Endothelial cell of umbilical vein (primary cell): ENCODE measurements around the gene TFRC. TPM values are rescaled to one million over a fixed set of nuclear protein-coding genes. Genes with fewer than 3 reads are reported as not detected.
"Not testable (repeated sequence)": the region's sequence is repeated elsewhere in the genome, so short reads cannot be mapped to it uniquely, and the experiment has no call there.

Source experiments
- BruUV-seq: library from RNA; stranded (reverse); fragments of 400-500 nt; replicated peaks from 2 replicates; lab custom pipeline; 2021; lab: Mats Ljungman, UMichigan
- CTCF ChIA-PET: fragments of 300-600, 350-600 bp; sonication (Branson Sonifier 250); formaldehyde crosslinking; loops from one replicate; lab custom pipeline; 2021; ENCODE audit warnings: antibody characterized with exemption, inconsistent platforms; lab: Charles Lee
- POLR2A ChIA-PET: fragments of 300-600, 350-600 bp; sonication (Branson Sonifier 250); formaldehyde crosslinking; loops from one replicate; lab custom pipeline; 2021; ENCODE audit warnings: antibody characterized with exemption, inconsistent platforms; lab: Charles Lee
- DNase-seq: peaks from one replicate; pipeline ENCODE4 v3.0.0-alpha.2; 2011; ENCODE audit warnings: low read depth, low spot score
- FAIRE-seq: peaks from 2 replicates; lab custom pipeline; 2011; peaks lifted over from hg19 to GRCh38; lab: Jason Lieb, UNC
- H2AFZ ChIP-seq: 2 replicates; pipeline ENCODE4 v1.6.0; 2012; ENCODE audit warnings: low read depth, low read length, control low read depth, inconsistent platforms
- H3K27ac ChIP-seq: 2 replicates; pipeline ENCODE4 v1.5.1; 2011; ENCODE audit warnings: low read depth, mild to moderate bottlenecking, control low read depth, low read length, moderate library complexity; ENCODE audit not compliant: insufficient read depth
- H3K27me3 ChIP-seq, 2 experiments: 2 replicates each; pipeline versions ENCODE4 v1.6.0 to v1.6.1; 2011; ENCODE audit warnings: low read length in 2 of 2, mixed read lengths in 1 of 2; ENCODE audit not compliant: control insufficient read depth in 2 of 2, insufficient read depth in 2 of 2
- H3K36me3 ChIP-seq, 2 experiments: 2 replicates in 1 of 2; 3 replicates in 1 of 2; pipeline ENCODE4 v1.5.1; 2011; ENCODE audit warnings: low read length in 2 of 2, mild to moderate bottlenecking in 1 of 2, moderate library complexity in 1 of 2; ENCODE audit not compliant: control insufficient read depth in 2 of 2, insufficient read depth in 2 of 2; ENCODE audit errors: extremely low read depth in 1 of 2
- H3K4me1 ChIP-seq: 3 replicates; pipeline ENCODE4 v1.5.1; 2011; ENCODE audit warnings: mild to moderate bottlenecking, low read length; ENCODE audit not compliant: control insufficient read depth, insufficient read depth; ENCODE audit errors: extremely low read depth
- H3K4me2 ChIP-seq: 2 replicates; pipeline ENCODE4 v1.6.1; 2011; ENCODE audit warnings: low read length, control low read depth, mixed read lengths; ENCODE audit not compliant: insufficient read depth
- H3K4me3 ChIP-seq, 3 experiments: fragments of 200-600 bp in 1 of 3; sonication (generic), shearing (Covaris generic) in 1 of 3; replicated peaks in 1 of 3; 2 replicates each; pipeline ENCODE4 v1.5.1; 2011 to 2016; ENCODE audit warnings: control low read depth in 3 of 3, low read length in 3 of 3, mild to moderate bottlenecking in 2 of 3, inconsistent platforms in 1 of 3, low read depth in 1 of 3, moderate library complexity in 1 of 3; ENCODE audit not compliant: insufficient read depth in 1 of 3
- H3K79me2 ChIP-seq: 2 replicates; pipeline ENCODE4 v1.6.0; 2012; ENCODE audit warnings: low read length, inconsistent platforms; ENCODE audit not compliant: control insufficient read depth, insufficient read depth
- H3K9ac ChIP-seq: replicated peaks from 2 replicates; pipeline ENCODE3; 2011; ENCODE audit warnings: low read length, control low read depth; ENCODE audit not compliant: insufficient read depth; ENCODE audit errors: extremely low read depth
- H3K9me1 ChIP-seq: replicated peaks from 3 replicates; pipeline ENCODE4 v1.6.0; 2011; ENCODE audit warnings: mild to moderate bottlenecking, low read length; ENCODE audit not compliant: control insufficient read depth, insufficient read depth; ENCODE audit errors: extremely low read depth
- H3K9me3 ChIP-seq: replicated peaks from 2 replicates; pipeline ENCODE4 v1.5.1; 2012; ENCODE audit warnings: low read length, inconsistent platforms; ENCODE audit not compliant: control insufficient read depth, insufficient read depth
- H4K20me1 ChIP-seq: replicated peaks from 2 replicates; pipeline ENCODE3; 2011; ENCODE audit warnings: mild to moderate bottlenecking, low read length; ENCODE audit not compliant: control insufficient read depth, insufficient read depth; ENCODE audit errors: extremely low read depth
- CTCF ChIP-seq, 2 donors: IDR thresholded peaks; 1 replicate in 1 of 2; 2 replicates in 1 of 2; pipeline ENCODE4 v1.5.1; 2011; ENCODE audit warnings: low read length in 2 of 2, mild to moderate bottlenecking in 2 of 2, moderate library complexity in 2 of 2, control low read depth in 1 of 2, inconsistent platforms in 1 of 2, low read depth in 1 of 2; ENCODE audit not compliant: insufficient read depth in 1 of 2; ENCODE audit errors: extremely low read depth in 1 of 2
- EZH2 ChIP-seq: IDR thresholded peaks from 2 replicates; pipeline ENCODE4 v1.6.1; 2012; ENCODE audit warnings: borderline replicate concordance, low read depth, mild to moderate bottlenecking, moderate library complexity, low read length, inconsistent platforms; ENCODE audit not compliant: severe bottlenecking
- FOS ChIP-seq: IDR thresholded peaks from 2 replicates; pipeline ENCODE4 v1.6.1; 2011; ENCODE audit warnings: mild to moderate bottlenecking, low read length, moderate library complexity, borderline replicate concordance; ENCODE audit not compliant: insufficient read depth
- GATA2 ChIP-seq: IDR thresholded peaks from 2 replicates; pipeline ENCODE4 v1.7.0; 2011; ENCODE audit warnings: low read depth, mild to moderate bottlenecking, moderate library complexity, mixed read lengths, low read length; ENCODE audit not compliant: insufficient read length, insufficient read depth
- JUN ChIP-seq: IDR thresholded peaks from 2 replicates; pipeline ENCODE4 v1.6.1; 2011; ENCODE audit warnings: borderline replicate concordance, low read depth; ENCODE audit not compliant: insufficient read length, insufficient read depth
- MAX ChIP-seq: IDR thresholded peaks from 2 replicates; pipeline ENCODE4 v1.6.1; 2011; ENCODE audit not compliant: insufficient read depth, insufficient read length
- MYC ChIP-seq: IDR thresholded peaks from one replicate; pipeline ENCODE4 v1.6.1; 2011; ENCODE audit warnings: mild to moderate bottlenecking, low read depth, low read length
- POLR2A ChIP-seq: IDR thresholded peaks from 2 replicates; pipeline ENCODE4 v1.6.1; 2012; ENCODE audit warnings: low read depth, mild to moderate bottlenecking, control low read depth, low read length
- POLR2AphosphoS5 ChIP-seq: IDR thresholded peaks from 2 replicates; pipeline ENCODE4 v1.6.1; 2012; ENCODE audit warnings: low read depth, mild to moderate bottlenecking, control low read depth, low read length, moderate library complexity; ENCODE audit not compliant: insufficient read depth
- dilution Hi-C: fragments of 300-500 bp; cut with MboI; formaldehyde crosslinking; loops from one replicate; pipeline ENCODE4 v1.15.0; 2019; ENCODE audit warnings: low sequenced_read_pairs; ENCODE audit not compliant: extremely low pct_ligation_motif_present
- intact Hi-C: fragments of 100-400 bp; cut with micrococcal nuclease; formaldehyde crosslinking; loops from one replicate; pipeline ENCODE4 v1.10.0; 2022
- polyA plus RNA-seq, 4 experiments: library from polyadenylated mRNA; depleted of rRNA in 3 of 4; stranded (reverse) in 3 of 4; unstranded in 1 of 4; fragments of >200 nt; gene quantifications; 2 replicates each; pipeline versions ENCODE4 v1.2.1 to v1.2.3, GENCODE V29; 2011 to 2012; ENCODE audit warnings: missing spikeins in 1 of 4
- total RNA-seq: library from RNA; stranded (reverse); gene quantifications from 2 replicates; pipeline ENCODE4 v1.2.3, GENCODE V29; 2021

The TFRC gene
- total and polyA plus RNA-seq, 2 donors (not counting 3 experiments of a cell fraction or from before 2014, with no cell fraction given): 14.1 to 69.6 TPM

GRCh38 chr3:196026059-196026458, 55.8 kb downstream of the TFRC start:
- peak; percentile 24 to 44 for TF ChIP-seq CTCF (IDR thresholded peaks at IDR 0.05; ENCODE audit: extremely low read depth in 1 of 2, insufficient read depth in 1 of 2, low read depth in 1 of 2, low read length in 2 of 2)
- H3K9me1 ChIP-seq, H3K4me1 ChIP-seq, H3K4me3 ChIP-seq, BruUV-seq, H3K27ac ChIP-seq, FAIRE-seq, H3K79me2 ChIP-seq, H3K4me2 ChIP-seq, H3K27me3 ChIP-seq, H4K20me1 ChIP-seq, H3K9me3 ChIP-seq, DNase-seq, H2AFZ ChIP-seq, dilution Hi-C loops, H3K36me3 ChIP-seq, H3K9ac ChIP-seq, POLR2A ChIA-PET: not testable (repeated sequence)
- intact Hi-C loops: loop anchor here (1.0 kb wide), 2 partner anchors 170 to 496 kb away; no protein-coding TSS in a partner anchor
- CTCF ChIA-PET: interaction anchor here (1.0 to 1.9 kb wide), 6 partner anchors 11 to 497 kb away, joined by 3 to 12 read pairs (median 4); no protein-coding TSS in a partner anchor

- FAIRE-seq: no peak
- H3K79me2 ChIP-seq: no peaks in the 10 kb centered on the region
- no TSS peak for BruUV-seq
- intact Hi-C loops: no loop called here
- no peaks in the 10 kb centered on the region for H3K9me3 ChIP-seq
- CTCF ChIA-PET: interaction anchor here (1.9 kb wide), 1 partner anchor 14 kb away, joined by 5 read pairs; no protein-coding TSS in a partner anchor
- H3K4me2 ChIP-seq: no peak overlapping the region
- dilution Hi-C loops: no loop called here
- H3K4me3 ChIP-seq: no peak overlapping the region
- H3K27ac ChIP-seq: no peak overlapping the region
- no peak overlapping the region for H2AFZ ChIP-seq
- no peaks in the 10 kb centered on the region for H4K20me1 ChIP-seq
- no peak for TF ChIP-seq POLR2A
- no peak for TF ChIP-seq JUN
- no peak for TF ChIP-seq CTCF (IDR thresholded peaks at IDR 0.05; ENCODE audit: extremely low read depth in 1 of 2, insufficient read depth in 1 of 2, low read depth in 1 of 2, low read length in 2 of 2)
- no peak for TF ChIP-seq FOS
- no peak for TF ChIP-seq POLR2AphosphoS5
- no peak for TF ChIP-seq EZH2
- no peak for TF ChIP-seq MAX
- TF ChIP-seq MYC: no peak
- TF ChIP-seq GATA2: no peak
- peaks cover 9 to 11% of the 10 kb centered on the region in 2 experiments for H3K27me3 ChIP-seq
- H3K36me3 ChIP-seq: no peaks in the 10 kb centered on the region
- H3K9ac ChIP-seq: no peak overlapping the region
- POLR2A ChIA-PET: no interaction called here
- no peaks in the 10 kb centered on the region for H3K9me1 ChIP-seq
- DNase-seq: no peak
- no peaks in the 10 kb centered on the region for H3K4me1 ChIP-seq
Observed at GRCh38 chr3:196024968-196025367, 56.9 kb downstream of the TFRC start.
